ENCODE data around the gene PES1. TPM values are rescaled to one million over a fixed set of nuclear protein-coding genes. Genes with fewer than 3 reads are reported as not detected.

PES1 gene
- total and polyA plus RNA-seq, 2 of the 13 experiments (the other 11 are each of a cell fraction or from before 2014, with no cell fraction given): 65.1 to 94.7 TPM

DNA sequence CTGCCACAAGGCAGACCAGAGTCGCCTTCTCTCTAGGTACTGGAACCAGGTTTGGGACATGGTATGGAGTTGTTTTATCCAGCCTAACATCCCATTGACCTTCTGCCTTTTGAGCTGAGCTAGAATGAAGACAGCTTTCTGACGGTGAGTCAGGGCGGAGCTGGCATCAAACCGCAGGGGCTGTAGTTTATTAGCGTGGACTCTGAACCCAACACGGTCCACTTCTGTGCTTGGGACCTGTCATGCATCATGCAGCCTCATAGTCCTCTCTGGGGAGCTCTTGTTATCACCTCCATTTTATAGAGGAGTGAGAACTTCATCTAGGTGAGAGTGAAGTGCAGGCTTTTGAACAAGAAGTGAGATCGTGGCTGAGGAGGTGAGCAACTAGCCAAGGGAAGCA lies 25.6 kb downstream of the PES1 start (continued):
- peak; percentile 61; the same call in 1 of the 2 replicates for TF ChIP-seq SP5 (CRISPR knock-in tag; IDR thresholded peaks at IDR 0.05; ENCODE audit: borderline replicate concordance, low read depth)
- peak; percentile 28; the same call in 1 of the 3 replicates for TF ChIP-seq MXI1 (IDR thresholded peaks at IDR 0.05; ENCODE audit: borderline replicate concordance, low read depth, low read length)
- TF ChIP-seq, protein P1, sequence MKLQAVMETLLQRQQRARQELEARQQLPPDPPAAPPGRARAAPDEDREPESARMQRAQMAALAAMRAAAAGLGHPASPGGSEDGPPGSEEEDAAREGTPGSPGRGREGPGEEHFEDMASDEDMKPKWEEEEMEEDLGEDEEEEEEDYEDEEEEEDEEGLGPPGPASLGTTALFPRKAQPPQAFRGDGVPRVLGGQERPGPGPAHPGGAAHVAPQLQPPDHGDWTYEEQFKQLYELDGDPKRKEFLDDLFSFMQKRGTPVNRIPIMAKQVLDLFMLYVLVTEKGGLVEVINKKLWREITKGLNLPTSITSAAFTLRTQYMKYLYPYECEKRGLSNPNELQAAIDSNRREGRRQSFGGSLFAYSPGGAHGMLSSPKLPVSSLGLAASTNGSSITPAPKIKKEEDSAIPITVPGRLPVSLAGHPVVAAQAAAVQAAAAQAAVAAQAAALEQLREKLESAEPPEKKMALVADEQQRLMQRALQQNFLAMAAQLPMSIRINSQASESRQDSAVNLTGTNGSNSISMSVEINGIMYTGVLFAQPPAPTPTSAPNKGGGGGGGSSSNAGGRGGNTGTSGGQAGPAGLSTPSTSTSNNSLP (IDR thresholded peaks at IDR 0.05; ENCODE audit: low read depth, low read length): peak; percentile 66; the same call in 1 of the 2 replicates
- TF ChIP-seq CENPX (CRISPR knock-in tag; IDR thresholded peaks at IDR 0.05): no peak
- peak; percentile 32; the same call in 1 of the 2 replicates for TF ChIP-seq SALL1 (CRISPR knock-in tag; IDR thresholded peaks at IDR 0.05)
- TF ChIP-seq ZKSCAN5 (CRISPR knock-in tag; IDR thresholded peaks at IDR 0.05): peak; percentile 94; the same call in 1 of the 2 replicates
- TF ChIP-seq, protein P2, sequence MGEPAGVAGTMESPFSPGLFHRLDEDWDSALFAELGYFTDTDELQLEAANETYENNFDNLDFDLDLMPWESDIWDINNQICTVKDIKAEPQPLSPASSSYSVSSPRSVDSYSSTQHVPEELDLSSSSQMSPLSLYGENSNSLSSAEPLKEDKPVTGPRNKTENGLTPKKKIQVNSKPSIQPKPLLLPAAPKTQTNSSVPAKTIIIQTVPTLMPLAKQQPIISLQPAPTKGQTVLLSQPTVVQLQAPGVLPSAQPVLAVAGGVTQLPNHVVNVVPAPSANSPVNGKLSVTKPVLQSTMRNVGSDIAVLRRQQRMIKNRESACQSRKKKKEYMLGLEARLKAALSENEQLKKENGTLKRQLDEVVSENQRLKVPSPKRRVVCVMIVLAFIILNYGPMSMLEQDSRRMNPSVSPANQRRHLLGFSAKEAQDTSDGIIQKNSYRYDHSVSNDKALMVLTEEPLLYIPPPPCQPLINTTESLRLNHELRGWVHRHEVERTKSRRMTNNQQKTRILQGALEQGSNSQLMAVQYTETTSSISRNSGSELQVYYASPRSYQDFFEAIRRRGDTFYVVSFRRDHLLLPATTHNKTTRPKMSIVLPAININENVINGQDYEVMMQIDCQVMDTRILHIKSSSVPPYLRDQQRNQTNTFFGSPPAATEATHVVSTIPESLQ (CRISPR knock-in tag; conservative IDR thresholded peaks at IDR 0.05): no peak
- TF ChIP-seq TEAD3 (CRISPR knock-in tag; optimal IDR thresholded peaks at IDR 0.05; ENCODE audit: borderline replicate concordance): peak; percentile 39
- no peak for TF ChIP-seq CREM (IDR thresholded peaks at IDR 0.05)
- TF ChIP-seq CREM (CRISPR knock-in tag; IDR thresholded peaks at IDR 0.05): no peak
- TF ChIP-seq ZNF274 (CRISPR knock-in tag; IDR thresholded peaks at IDR 0.05): no peak
- TF ChIP-seq ZNF292 (CRISPR knock-in tag; IDR thresholded peaks at IDR 0.05; ENCODE audit: borderline replicate concordance, low read depth): peak; percentile 56; the same call in 1 of the 2 replicates
- TF ChIP-seq, protein P3, sequence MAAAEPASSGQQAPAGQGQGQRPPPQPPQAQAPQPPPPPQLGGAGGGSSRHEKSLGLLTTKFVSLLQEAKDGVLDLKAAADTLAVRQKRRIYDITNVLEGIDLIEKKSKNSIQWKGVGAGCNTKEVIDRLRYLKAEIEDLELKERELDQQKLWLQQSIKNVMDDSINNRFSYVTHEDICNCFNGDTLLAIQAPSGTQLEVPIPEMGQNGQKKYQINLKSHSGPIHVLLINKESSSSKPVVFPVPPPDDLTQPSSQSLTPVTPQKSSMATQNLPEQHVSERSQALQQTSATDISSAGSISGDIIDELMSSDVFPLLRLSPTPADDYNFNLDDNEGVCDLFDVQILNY (CRISPR knock-in tag; conservative IDR thresholded peaks at IDR 0.05): no peak
- TF ChIP-seq, protein P4, sequence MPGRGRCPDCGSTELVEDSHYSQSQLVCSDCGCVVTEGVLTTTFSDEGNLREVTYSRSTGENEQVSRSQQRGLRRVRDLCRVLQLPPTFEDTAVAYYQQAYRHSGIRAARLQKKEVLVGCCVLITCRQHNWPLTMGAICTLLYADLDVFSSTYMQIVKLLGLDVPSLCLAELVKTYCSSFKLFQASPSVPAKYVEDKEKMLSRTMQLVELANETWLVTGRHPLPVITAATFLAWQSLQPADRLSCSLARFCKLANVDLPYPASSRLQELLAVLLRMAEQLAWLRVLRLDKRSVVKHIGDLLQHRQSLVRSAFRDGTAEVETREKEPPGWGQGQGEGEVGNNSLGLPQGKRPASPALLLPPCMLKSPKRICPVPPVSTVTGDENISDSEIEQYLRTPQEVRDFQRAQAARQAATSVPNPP (CRISPR knock-in tag; IDR thresholded peaks at IDR 0.05): no peak
- no peak for TF ChIP-seq ZNF788 (CRISPR knock-in tag; IDR thresholded peaks at IDR 0.05; ENCODE audit: borderline replicate concordance)
- TF ChIP-seq KDM6A (CRISPR knock-in tag; IDR thresholded peaks at IDR 0.05; ENCODE audit: low read depth): 0 out of 2 replicates have a peak, but pooled peaks have one; percentile 37
- peak; percentile 46; the same call in 1 of the 2 replicates for TF ChIP-seq ELF3 (CRISPR knock-in tag; IDR thresholded peaks at IDR 0.05)
- TF ChIP-seq, protein P5, sequence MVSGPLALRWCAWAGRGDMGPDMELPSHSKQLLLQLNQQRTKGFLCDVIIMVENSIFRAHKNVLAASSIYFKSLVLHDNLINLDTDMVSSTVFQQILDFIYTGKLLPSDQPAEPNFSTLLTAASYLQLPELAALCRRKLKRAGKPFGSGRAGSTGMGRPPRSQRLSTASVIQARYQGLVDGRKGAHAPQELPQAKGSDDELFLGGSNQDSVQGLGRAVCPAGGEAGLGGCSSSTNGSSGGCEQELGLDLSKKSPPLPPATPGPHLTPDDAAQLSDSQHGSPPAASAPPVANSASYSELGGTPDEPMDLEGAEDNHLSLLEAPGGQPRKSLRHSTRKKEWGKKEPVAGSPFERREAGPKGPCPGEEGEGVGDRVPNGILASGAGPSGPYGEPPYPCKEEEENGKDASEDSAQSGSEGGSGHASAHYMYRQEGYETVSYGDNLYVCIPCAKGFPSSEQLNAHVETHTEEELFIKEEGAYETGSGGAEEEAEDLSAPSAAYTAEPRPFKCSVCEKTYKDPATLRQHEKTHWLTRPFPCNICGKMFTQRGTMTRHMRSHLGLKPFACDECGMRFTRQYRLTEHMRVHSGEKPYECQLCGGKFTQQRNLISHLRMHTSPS (CRISPR knock-in tag; IDR thresholded peaks at IDR 0.05; ENCODE audit: low read depth): peak; percentile 41; the same call in 1 of the 2 replicates
- peak; percentile 63 for TF ChIP-seq BHLHE40 (IDR thresholded peaks at IDR 0.05; ENCODE audit: low read length)
- TF ChIP-seq ASH2L (IDR thresholded peaks at IDR 0.05; ENCODE audit: insufficient read length, low read depth, low read length): peak; percentile 35
- TF ChIP-seq ZNF781 (CRISPR knock-in tag; IDR thresholded peaks at IDR 0.05; ENCODE audit: borderline replicate concordance, not compliant biosample characterization): no peak
- peak; percentile 43; the same call in 1 of the 2 replicates for TF ChIP-seq HDAC2 (CRISPR knock-in tag; IDR thresholded peaks at IDR 0.05)
- TF ChIP-seq SRF (IDR thresholded peaks at IDR 0.05; ENCODE audit: low read depth, low read length): no peak
- no peak for TF ChIP-seq NBN (conservative IDR thresholded peaks at IDR 0.05)
- peak; percentile 97; the same call in 1 of the 2 replicates for TF ChIP-seq ZNF484 (CRISPR knock-in tag; IDR thresholded peaks at IDR 0.05; ENCODE audit: borderline replicate concordance, low read depth)

Measured in HepG2 (cell line).